Liver (tissue), 9 donors: ENCODE data around the gene SLC51B. TPM values are rescaled to one million over a fixed set of nuclear protein-coding genes. Genes with fewer than 3 reads are reported as not detected.

Experiments used
- DNase-seq: peaks from one replicate; pipeline ENCODE4 v3.0.0-alpha.2; 2017; ENCODE audit warnings: low spot score
- H3K27ac ChIP-seq, 2 donors: one replicate each; pipeline ENCODE4 v1.7.0; 2013; ENCODE audit warnings: inconsistent platforms in 2 of 2, low read length in 2 of 2, control low read depth in 1 of 2, low read depth in 1 of 2, mild to moderate bottlenecking in 1 of 2
- H3K27me3 ChIP-seq, 4 donors: one replicate each; pipeline versions ENCODE4 v1.6.1 to v1.7.0; 2013; ENCODE audit warnings: low read length in 3 of 4, inconsistent platforms in 1 of 4, mild to moderate bottlenecking in 1 of 4, moderate library complexity in 1 of 4; ENCODE audit not compliant: control insufficient read depth in 4 of 4, insufficient read depth in 4 of 4
- H3K36me3 ChIP-seq, 4 donors: one replicate each; pipeline versions ENCODE4 v1.6.1 to v1.7.0; 2013; ENCODE audit warnings: low read length in 3 of 4, mild to moderate bottlenecking in 3 of 4, low read depth in 1 of 4, moderate library complexity in 1 of 4; ENCODE audit not compliant: control insufficient read depth in 4 of 4, insufficient read depth in 3 of 4
- H3K4me1 ChIP-seq, 4 donors: one replicate each; pipeline versions ENCODE4 v1.6.1 to v1.7.0; 2013; ENCODE audit warnings: low read length in 3 of 4, mild to moderate bottlenecking in 3 of 4, moderate library complexity in 1 of 4; ENCODE audit not compliant: control insufficient read depth in 4 of 4, insufficient read depth in 4 of 4
- H3K4me3 ChIP-seq, 3 donors: one replicate each; pipeline versions ENCODE4 v1.6.1 to v1.7.0; 2013; ENCODE audit warnings: low read length in 3 of 3, control low read depth in 1 of 3, low read depth in 1 of 3, mild to moderate bottlenecking in 1 of 3
- H3K9ac ChIP-seq, 2 donors: one replicate each; pipeline ENCODE4 v1.7.0; 2013; ENCODE audit warnings: low read length in 2 of 2, mild to moderate bottlenecking in 2 of 2, moderate library complexity in 2 of 2, control low read depth in 1 of 2, low read depth in 1 of 2
- H3K9me3 ChIP-seq, 4 donors: one replicate each; pipeline versions ENCODE4 v1.6.1 to v1.7.0; 2013; ENCODE audit warnings: low read length in 3 of 4; ENCODE audit not compliant: control insufficient read depth in 4 of 4
- ATF3 ChIP-seq: IDR thresholded peaks from 2 replicates; pipeline ENCODE4 v1.6.1; 2016; ENCODE audit warnings: antibody characterized with exemption
- CTCF ChIP-seq: fragments of 150-350 bp; IDR thresholded peaks from 2 replicates; pipeline ENCODE4 v1.5.1; 2017; ENCODE audit warnings: improper control_type of control experiment, low read depth, low read length; ENCODE audit not compliant: missing input control
- EGR1 ChIP-seq, 2 donors: IDR thresholded peaks; 2 replicates each; pipeline ENCODE4 v1.6.1; 2016 to 2018; ENCODE audit warnings: antibody characterized with exemption in 2 of 2, low read depth in 2 of 2
- FOXA1 ChIP-seq: IDR thresholded peaks from 2 replicates; pipeline ENCODE4 v1.6.1; 2016; ENCODE audit warnings: antibody characterized with exemption
- FOXA2 ChIP-seq: IDR thresholded peaks from 2 replicates; pipeline ENCODE4 v1.6.1; 2016; ENCODE audit warnings: antibody characterized with exemption
- GABPA ChIP-seq, 2 donors: IDR thresholded peaks in 1 of 2; conservative IDR thresholded peaks in 1 of 2; 2 replicates each; pipeline ENCODE4 v1.6.1; 2016; ENCODE audit warnings: antibody characterized with exemption in 2 of 2, mild to moderate bottlenecking in 1 of 2, moderate library complexity in 1 of 2
- HNF4A ChIP-seq, 2 donors: conservative IDR thresholded peaks; 2 replicates each; pipeline ENCODE4 v1.6.1; 2016; ENCODE audit warnings: antibody characterized with exemption in 2 of 2, mild to moderate bottlenecking in 2 of 2
- HNF4G ChIP-seq: IDR thresholded peaks from 2 replicates; pipeline ENCODE4 v1.6.1; 2016; ENCODE audit warnings: antibody characterized with exemption
- MAX ChIP-seq: IDR thresholded peaks from 2 replicates; pipeline ENCODE4 v1.6.1; 2016; ENCODE audit warnings: antibody characterized with exemption
- RAD21 ChIP-seq, 2 donors: IDR thresholded peaks; 2 replicates each; pipeline ENCODE4 v1.6.1; 2016; ENCODE audit warnings: antibody characterized with exemption in 2 of 2, mild to moderate bottlenecking in 2 of 2
- REST ChIP-seq: IDR thresholded peaks from 2 replicates; pipeline ENCODE4 v1.6.1; 2016; ENCODE audit warnings: antibody characterized with exemption, mild to moderate bottlenecking
- SP1 ChIP-seq: IDR thresholded peaks from 2 replicates; pipeline ENCODE4 v1.6.1; 2018; ENCODE audit warnings: antibody characterized with exemption, mild to moderate bottlenecking
- TAF1 ChIP-seq: conservative IDR thresholded peaks from 2 replicates; pipeline ENCODE4 v1.6.1; 2016; ENCODE audit warnings: antibody characterized with exemption, mild to moderate bottlenecking
- YY1 ChIP-seq: IDR thresholded peaks from 2 replicates; pipeline ENCODE4 v1.6.1; 2016; ENCODE audit warnings: antibody characterized with exemption, mild to moderate bottlenecking
- ZBTB33 ChIP-seq: IDR thresholded peaks from 2 replicates; pipeline ENCODE4 v1.6.1; 2016; ENCODE audit warnings: antibody characterized with exemption
- WGBS: extraction: QIAGEN DNeasy Blood & Tissue Kit; methylation state at CpG from one replicate; pipeline ENCODE4 v1.1.7; 2013; 5-methylcytosine and 5-hydroxymethylcytosine counted together
- polyA plus RNA-seq, 2 donors: library from polyadenylated mRNA; stranded (reverse) in 1 of 2; unstranded in 1 of 2; fragments of 200-250 nt in 1 of 2; fragments of >200 nt in 1 of 2; fragmentation: Nextera tagmentation in 1 of 2; extraction: Ambion mirVana in 1 of 2; gene quantifications; one replicate each; pipeline versions ENCODE4 v1.2.1 to v1.2.3, GENCODE V29; 2013 to 2015
- total RNA-seq, 2 donors: library from RNA; depleted of rRNA; stranded (reverse); fragments of >200 nt; gene quantifications; one replicate each; pipeline ENCODE4 v1.2.3, GENCODE V29; 2014
- donor health status: healthy.
- donor health status: healthy.
- donor health status: healthy.
- donor health status: healthy.
- donor health status: healthy.

Gene SLC51B
- total and polyA plus RNA-seq, 4 donors, result 0.25 to 2.1 (median 1.1) TPM

- H3K27ac ChIP-seq, result peak overlapping the region; percentile 91 to 95
Measured at GRCh38 chr15:65087873-65088642, 42.9 kb downstream of the SLC51B start.

GRCh38 chr15:65088643-65089021 is 43.4 kb downstream of the SLC51B start:
- H3K27me3 ChIP-seq, result no peaks in the 10 kb centered on the region
- H3K9ac ChIP-seq, result peak overlapping the region; percentile 59 to 63
- no peaks in the 10 kb centered on the region for H3K9me3 ChIP-seq
- H3K27ac ChIP-seq, result peak overlapping the region; percentile 91 to 95
- 22% methylated on average over 6 of the region's 6 CpGs for WGBS
- H3K36me3 ChIP-seq, result no peaks in the 10 kb centered on the region
- H3K4me3 ChIP-seq, result no peak overlapping the region
- peaks cover 17 to 43% (median 29%) of the 10 kb centered on the region in 4 donors for H3K4me1 ChIP-seq
- no peak for DNase-seq
- TF ChIP-seq REST, result peak; percentile 26
- no peak for TF ChIP-seq ATF3
- TF ChIP-seq CTCF, result no peak
- no peak for TF ChIP-seq EGR1 (IDR thresholded peaks at IDR 0.05; ENCODE audit: low read depth in 2 of 2)
- TF ChIP-seq GABPA (IDR thresholded peaks at IDR 0.05 in 1 of 2, conservative IDR thresholded peaks at IDR 0.05 in 1 of 2), result no peak
- TF ChIP-seq RAD21 (IDR thresholded peaks at IDR 0.05), result peak; percentile 3 to 5
- TF ChIP-seq HNF4G, result peak; percentile 56
- peak; percentile 45 for TF ChIP-seq YY1
- no peak for TF ChIP-seq TAF1
- no peak for TF ChIP-seq MAX
- no peak for TF ChIP-seq ZBTB33
- peak; percentile 95 for TF ChIP-seq SP1
- peak; percentile 85 to 87 for TF ChIP-seq HNF4A (conservative IDR thresholded peaks at IDR 0.05)
- TF ChIP-seq FOXA2, result no peak
- no peak for TF ChIP-seq FOXA1

More at GRCh38 chr15:65087873-65088642, 42.9 kb downstream of the SLC51B start:
- Histone ChIP-seq H3K4me1 (peaks cover 17 to 43% (median 29%) of the 10 kb centered on the region in 4 donors), H3K9ac (peak overlapping the region; percentile 63 to 77), H3K9me3 (no peaks in the 10 kb centered on the region), H3K36me3 (no peaks in the 10 kb centered on the region), H3K27me3 (no peaks in the 10 kb centered on the region), H3K4me3 (no peak overlapping the region)
- DNase-seq, result no peak
- 42% methylated on average over 13 of the region's 13 CpGs for WGBS
- TF ChIP-seq EGR1 (IDR thresholded peaks at IDR 0.05; ENCODE audit: low read depth in 2 of 2) (peak in 1 of 2 donors; percentile 22), REST (no peak)
